ACC112 (cell line): ENCODE results near the gene SLC5A1.

Source experiments
- H2AFZ ChIP-seq: fragments of 200-600 bp; sonication (generic); one replicate; pipeline ENCODE4 v1.6.0; 2017; ENCODE audit warnings: antibody characterized with exemption, low read length; ENCODE audit not compliant: unreplicated experiment
- H3K27ac ChIP-seq: fragments of 200-600 bp; sonication (generic); 2 replicates; pipeline ENCODE4 v1.5.1; 2014; ENCODE audit warnings: low read depth, mild to moderate bottlenecking, antibody characterized with exemption, low read length, moderate library complexity
- H3K27me3 ChIP-seq: fragments of 200-600 bp; sonication (generic); 2 replicates; pipeline ENCODE4 v1.6.1; 2014; ENCODE audit warnings: mild to moderate bottlenecking, antibody characterized with exemption, low read length, moderate library complexity, mixed read lengths; ENCODE audit not compliant: insufficient read depth
- H3K36me3 ChIP-seq: fragments of 200-600 bp; sonication (generic); 2 replicates; pipeline ENCODE4 v1.6.1; 2016; ENCODE audit warnings: mild to moderate bottlenecking, antibody characterized with exemption, low read length, moderate library complexity, mixed read lengths; ENCODE audit not compliant: insufficient read depth
- H3K4me1 ChIP-seq: fragments of 200-600 bp; sonication (generic); one replicate; pipeline ENCODE4 v1.6.1; 2016; ENCODE audit warnings: low read length, mixed read lengths; ENCODE audit not compliant: insufficient read depth, unreplicated experiment, control insufficient read depth
- H3K4me3 ChIP-seq: fragments of 200-600 bp; sonication (generic); 2 replicates; pipeline ENCODE4 v1.5.1; 2014; ENCODE audit warnings: mild to moderate bottlenecking, low read depth, low read length
- H3K79me2 ChIP-seq: fragments of 200-600 bp; sonication (generic); one replicate; pipeline ENCODE4 v1.6.0; 2016; ENCODE audit warnings: low read length; ENCODE audit not compliant: control insufficient read depth, unreplicated experiment, insufficient read depth

SLC5A1 gene

GRCh38 chr22:32088084-32088483 lies 45.0 kb downstream of the SLC5A1 start:
- no peak overlapping the region for H3K27ac ChIP-seq
- H3K27me3 ChIP-seq: peaks cover 32% of the 10 kb centered on the region
- H3K4me3 ChIP-seq: no peak overlapping the region

GRCh38 chr22:32097018-32097417 lies 54.0 kb downstream of the SLC5A1 start:
- H3K4me1 ChIP-seq: no peaks in the 10 kb centered on the region
- H2AFZ ChIP-seq: no peak overlapping the region
- no peaks in the 10 kb centered on the region for H3K79me2 ChIP-seq
- H3K4me3 ChIP-seq: no peak overlapping the region
- peaks cover 52% of the 10 kb centered on the region for H3K27me3 ChIP-seq
- H3K27ac ChIP-seq: no peak overlapping the region
- H3K36me3 ChIP-seq: no peaks in the 10 kb centered on the region

More at GRCh38 chr22:32088084-32088483, 45.0 kb downstream of the SLC5A1 start:
- no peak overlapping the region for H2AFZ ChIP-seq
- H3K36me3 ChIP-seq: no peaks in the 10 kb centered on the region
- no peaks in the 10 kb centered on the region for H3K4me1 ChIP-seq
- H3K79me2 ChIP-seq: no peaks in the 10 kb centered on the region

- Histone ChIP-seq H3K27ac (no peak overlapping the region), H3K36me3 (no peaks in the 10 kb centered on the region), H2AFZ (no peak overlapping the region), H3K27me3 (peaks cover 53% of the 10 kb centered on the region), H3K79me2 (no peaks in the 10 kb centered on the region), H3K4me1 (no peaks in the 10 kb centered on the region), H3K4me3 (no peak overlapping the region)
Observed at GRCh38 chr22:32097881-32098499, 54.9 kb downstream of the SLC5A1 start.

- Histone ChIP-seq H3K27me3 (peaks cover 62% of the 10 kb centered on the region), H3K27ac (no peak overlapping the region), H3K4me3 (no peak overlapping the region), H2AFZ (no peak overlapping the region), H3K79me2 (no peaks in the 10 kb centered on the region), H3K36me3 (no peaks in the 10 kb centered on the region), H3K4me1 (no peaks in the 10 kb centered on the region)
Observed at GRCh38 chr22:32100711-32101110, 57.6 kb downstream of the SLC5A1 start.

- no peaks in the 10 kb centered on the region for H3K4me1 ChIP-seq
- no peak overlapping the region for H3K4me3 ChIP-seq
- H3K36me3 ChIP-seq: no peaks in the 10 kb centered on the region
- no peak overlapping the region for H3K27ac ChIP-seq
- H2AFZ ChIP-seq: no peak overlapping the region
- H3K79me2 ChIP-seq: no peaks in the 10 kb centered on the region
- H3K27me3 ChIP-seq: peaks cover 46% of the 10 kb centered on the region
Observed at GRCh38 chr22:32103658-32104315, 60.7 kb downstream of the SLC5A1 start.

- Histone ChIP-seq H3K27ac (no peak overlapping the region), H3K4me3 (no peak overlapping the region), H2AFZ (no peak overlapping the region), H3K4me1 (no peaks in the 10 kb centered on the region), H3K79me2 (no peaks in the 10 kb centered on the region), H3K36me3 (no peaks in the 10 kb centered on the region), H3K27me3 (peaks cover 48% of the 10 kb centered on the region)
Observed at GRCh38 chr22:32106930-32107329, 63.9 kb downstream of the SLC5A1 start.

- no peaks in the 10 kb centered on the region for H3K79me2 ChIP-seq
- H3K36me3 ChIP-seq: no peaks in the 10 kb centered on the region
- no peak overlapping the region for H3K4me3 ChIP-seq
- peaks cover 58% of the 10 kb centered on the region for H3K27me3 ChIP-seq
- H3K27ac ChIP-seq: no peak overlapping the region
- H3K4me1 ChIP-seq: no peaks in the 10 kb centered on the region
- no peak overlapping the region for H2AFZ ChIP-seq
Observed at GRCh38 chr22:32112380-32112779, 69.3 kb downstream of the SLC5A1 start.

- Histone ChIP-seq H3K4me3 (no peak overlapping the region), H3K27ac (no peak overlapping the region), H2AFZ (no peak overlapping the region), H3K79me2 (no peaks in the 10 kb centered on the region), H3K36me3 (no peaks in the 10 kb centered on the region), H3K27me3 (peaks cover 9% of the 10 kb centered on the region), H3K4me1 (no peaks in the 10 kb centered on the region)
Observed at GRCh38 chr22:32119568-32120235, 76.6 kb downstream of the SLC5A1 start.

- H3K79me2 ChIP-seq: no peaks in the 10 kb centered on the region
- no peaks in the 10 kb centered on the region for H3K36me3 ChIP-seq
- no peaks in the 10 kb centered on the region for H3K4me1 ChIP-seq
- no peak overlapping the region for H2AFZ ChIP-seq
- H3K27me3 ChIP-seq: peaks cover 3% of the 10 kb centered on the region; the same call in 1 of the 2 replicates
- H3K4me3 ChIP-seq: no peak overlapping the region
- no peak overlapping the region for H3K27ac ChIP-seq
Observed at GRCh38 chr22:32120603-32121002, 77.5 kb downstream of the SLC5A1 start.

- Histone ChIP-seq H3K27ac (no peak overlapping the region), H3K4me3 (no peak overlapping the region), H3K27me3 (no peaks in the 10 kb centered on the region), H2AFZ (no peak overlapping the region), H3K79me2 (no peaks in the 10 kb centered on the region), H3K4me1 (no peaks in the 10 kb centered on the region), H3K36me3 (no peaks in the 10 kb centered on the region)
Observed at GRCh38 chr22:32122899-32123298, 79.8 kb downstream of the SLC5A1 start.

GRCh38 chr22:32123657-32124056 lies 80.6 kb downstream of the SLC5A1 start:
- Histone ChIP-seq H3K27ac (no peak overlapping the region), H3K4me1 (no peaks in the 10 kb centered on the region), H3K79me2 (no peaks in the 10 kb centered on the region), H3K36me3 (no peaks in the 10 kb centered on the region), H3K27me3 (no peaks in the 10 kb centered on the region), H2AFZ (no peak overlapping the region), H3K4me3 (no peak overlapping the region)
